Fibroblast of mammary gland (primary cell): ENCODE measurements around the gene DIP2C.

ENCODE experiments used
- DNase-seq: peaks from one replicate; pipeline ENCODE4 v3.0.0-alpha.2; 2010; ENCODE audit warnings: low read depth
- H3K4me3 ChIP-seq: 2 replicates; pipeline ENCODE4 v1.5.1; 2011; ENCODE audit warnings: low read depth, mild to moderate bottlenecking, low read length, moderate library complexity; ENCODE audit not compliant: control insufficient read depth
- CTCF ChIP-seq: conservative IDR thresholded peaks from 2 replicates; pipeline ENCODE4 v1.5.1; 2011; ENCODE audit warnings: low read depth, low read length, inconsistent platforms; ENCODE audit not compliant: control insufficient read depth, insufficient read depth

DIP2C gene

GRCh38 chr10:554182-554848 is 135.2 kb downstream of the DIP2C start:
- TF ChIP-seq CTCF: no peak
- DNase-seq: peak; percentile 48
- H3K4me3 ChIP-seq: no peak overlapping the region

- no peak for TF ChIP-seq CTCF
- H3K4me3 ChIP-seq: no peak overlapping the region
- no peak for DNase-seq
Observed at GRCh38 chr10:553233-553632, 136.2 kb downstream of the DIP2C start.

GRCh38 chr10:552679-553078 is 136.8 kb downstream of the DIP2C start:
- TF ChIP-seq CTCF: no peak
- no peak overlapping the region for H3K4me3 ChIP-seq
- DNase-seq: no peak

GRCh38 chr10:551373-552252 is 137.9 kb downstream of the DIP2C start:
- no peak for TF ChIP-seq CTCF
- H3K4me3 ChIP-seq: no peak overlapping the region
- DNase-seq: no peak

GRCh38 chr10:550665-551372 is 138.6 kb downstream of the DIP2C start:
- no peak for DNase-seq
- no peak for TF ChIP-seq CTCF
- H3K4me3 ChIP-seq: no peak overlapping the region

- no peak for TF ChIP-seq CTCF
- no peak overlapping the region for H3K4me3 ChIP-seq
- DNase-seq: no peak
Observed at GRCh38 chr10:549391-549790, 140.1 kb downstream of the DIP2C start.
